Activated CD4-positive, alpha-beta T cell treated with anti-CD3 and anti-CD28 coated beads for 36 hours (primary cell): ENCODE data around the gene TPO. TPM values are rescaled to one million over a fixed set of nuclear protein-coding genes. Genes with fewer than 3 reads are reported as not detected.

Experiments used
- ATAC-seq: fragments of 200-7000 bp; cut with Tn5 transposase; one replicate; pipeline ENCODE4 v1.10.0; 2021; ENCODE audit warnings: mild to moderate bottlenecking, moderate library complexity
- CTCF ChIA-PET: fragments of 350-600 bp; sonication (Branson Sonifier 250); formaldehyde crosslinking; loops from one replicate; lab custom pipeline; 2021; ENCODE audit warnings: antibody characterized with exemption; lab: Charles Lee
- POLR2A ChIA-PET: fragments of 350-600 bp; sonication (Branson Sonifier 250); formaldehyde crosslinking; loops from one replicate; lab custom pipeline; 2021; ENCODE audit warnings: antibody characterized with exemption, inconsistent platforms; lab: Charles Lee
- DNase-seq: peaks from one replicate; pipeline ENCODE4 v3.0.0-alpha.2; 2020
- H3K27ac Mint-ChIP-seq: one replicate; pipeline ENCODE4 v1.8.0; 2021; ENCODE audit warnings: mixed read lengths
- H3K27me3 Mint-ChIP-seq: one replicate; pipeline ENCODE4 v1.8.0; 2021; ENCODE audit warnings: mixed read lengths
- H3K36me3 Mint-ChIP-seq: one replicate; pipeline ENCODE4 v1.8.0; 2021; ENCODE audit warnings: low read depth, mixed read lengths
- H3K4me1 Mint-ChIP-seq: one replicate; pipeline ENCODE4 v1.8.0; 2021; ENCODE audit warnings: mixed read lengths
- H3K4me3 Mint-ChIP-seq: one replicate; pipeline ENCODE4 v1.8.0; 2021; ENCODE audit warnings: mild to moderate bottlenecking, moderate library complexity, mixed read lengths
- H3K9me3 Mint-ChIP-seq: one replicate; pipeline ENCODE4 v1.8.0; 2021; ENCODE audit warnings: low read depth, mixed read lengths
- intact Hi-C, 2 experiments: fragments of 100-400 bp; cut with DNase I in 1 of 2; cut with micrococcal nuclease in 1 of 2; formaldehyde crosslinking; loops; one replicate each; pipeline versions ENCODE4 v1.14.2 to v1.15.1; 2022 to 2024; cut with DNase I, micrococcal nuclease
- total RNA-seq, 2 experiments: library from RNA; stranded (reverse); gene quantifications; one replicate each; pipeline ENCODE4 v1.2.3, GENCODE V29; 2021

The TPO gene
- total RNA-seq, 2 experiments from 2014 or later, result not detected

- CTCF ChIA-PET, result no interaction called here
- intact Hi-C loops, result no loop called here
- peaks cover 3% of the 10 kb centered on the region for H3K27me3 Mint-ChIP-seq
- H3K27ac Mint-ChIP-seq, result no peak overlapping the region
- no peaks in the 10 kb centered on the region for H3K4me1 Mint-ChIP-seq
- POLR2A ChIA-PET, result no interaction called here
- no peak for DNase-seq
- H3K4me3 Mint-ChIP-seq, result no peak overlapping the region
- no peaks in the 10 kb centered on the region for H3K36me3 Mint-ChIP-seq
- ATAC-seq, result no peak
- no peaks in the 10 kb centered on the region for H3K9me3 Mint-ChIP-seq
These were observed 17.2 kb downstream of the TPO start for GRCh38 chr2:1430491-1430890.

GRCh38 chr2:1431886-1432400 is 18.7 kb downstream of the TPO start:
- no peak for DNase-seq
- Mint-ChIP-seq H3K27me3 (no peaks in the 10 kb centered on the region), H3K27ac (no peak overlapping the region), H3K4me3 (no peak overlapping the region), H3K4me1 (no peaks in the 10 kb centered on the region), H3K36me3 (no peaks in the 10 kb centered on the region), H3K9me3 (no peaks in the 10 kb centered on the region)
- ChIA-PET CTCF (no interaction called here), POLR2A (no interaction called here)
- intact Hi-C loops, result no loop called here
- ATAC-seq, result no peak

- H3K27me3 Mint-ChIP-seq, result no peaks in the 10 kb centered on the region
- DNase-seq (no peak), ATAC-seq (no peak)
- H3K27ac Mint-ChIP-seq, result no peak overlapping the region
- no peaks in the 10 kb centered on the region for H3K36me3 Mint-ChIP-seq
- POLR2A ChIA-PET, result no interaction called here
- CTCF ChIA-PET, result no interaction called here
- intact Hi-C loops, result no loop called here
- no peaks in the 10 kb centered on the region for H3K9me3 Mint-ChIP-seq
- no peaks in the 10 kb centered on the region for H3K4me1 Mint-ChIP-seq
- no peak overlapping the region for H3K4me3 Mint-ChIP-seq
These were observed 19.5 kb downstream of the TPO start for GRCh38 chr2:1432726-1433125.

- Mint-ChIP-seq H3K9me3 (no peaks in the 10 kb centered on the region), H3K4me1 (no peaks in the 10 kb centered on the region), H3K4me3 (no peak overlapping the region), H3K27ac (no peak overlapping the region), H3K36me3 (no peaks in the 10 kb centered on the region), H3K27me3 (no peaks in the 10 kb centered on the region)
- ATAC-seq (no peak), DNase-seq (no peak)
- ChIA-PET CTCF (no interaction called here), POLR2A (no interaction called here)
- intact Hi-C loops, result no loop called here
These were observed 23.1 kb downstream of the TPO start for GRCh38 chr2:1436369-1436768.

GRCh38 chr2:1437101-1437500 is 23.8 kb downstream of the TPO start:
- Mint-ChIP-seq H3K27ac (no peak overlapping the region), H3K9me3 (no peaks in the 10 kb centered on the region), H3K4me3 (no peak overlapping the region), H3K4me1 (no peaks in the 10 kb centered on the region), H3K27me3 (no peaks in the 10 kb centered on the region), H3K36me3 (no peaks in the 10 kb centered on the region)
- POLR2A ChIA-PET, result no interaction called here
- CTCF ChIA-PET, result no interaction called here
- ATAC-seq, result no peak
- intact Hi-C loops, result no loop called here
- DNase-seq, result no peak

- no peak overlapping the region for H3K27ac Mint-ChIP-seq
- ATAC-seq (no peak), DNase-seq (no peak)
- POLR2A ChIA-PET, result no interaction called here
- no peak overlapping the region for H3K4me3 Mint-ChIP-seq
- no peaks in the 10 kb centered on the region for H3K27me3 Mint-ChIP-seq
- CTCF ChIA-PET, result no interaction called here
- no peaks in the 10 kb centered on the region for H3K9me3 Mint-ChIP-seq
- intact Hi-C loops, result no loop called here
- no peaks in the 10 kb centered on the region for H3K4me1 Mint-ChIP-seq
- H3K36me3 Mint-ChIP-seq, result no peaks in the 10 kb centered on the region
These were observed 24.3 kb downstream of the TPO start for GRCh38 chr2:1437537-1437936.

GRCh38 chr2:1438972-1439371 is 25.7 kb downstream of the TPO start:
- H3K27me3 Mint-ChIP-seq, result no peaks in the 10 kb centered on the region
- no peaks in the 10 kb centered on the region for H3K9me3 Mint-ChIP-seq
- intact Hi-C loops, result no loop called here
- no peak overlapping the region for H3K27ac Mint-ChIP-seq
- no peaks in the 10 kb centered on the region for H3K36me3 Mint-ChIP-seq
- no peak for ATAC-seq
- no peak for DNase-seq
- no peak overlapping the region for H3K4me3 Mint-ChIP-seq
- ChIA-PET POLR2A (no interaction called here), CTCF (interaction anchor here (0.6 kb wide), 1 partner anchor 91 kb away, joined by 4 read pairs; no protein-coding TSS in a partner anchor)
- no peaks in the 10 kb centered on the region for H3K4me1 Mint-ChIP-seq

GRCh38 chr2:1440581-1440980 is 27.3 kb downstream of the TPO start:
- Mint-ChIP-seq H3K27ac (no peak overlapping the region), H3K36me3 (no peaks in the 10 kb centered on the region), H3K27me3 (no peaks in the 10 kb centered on the region), H3K9me3 (no peaks in the 10 kb centered on the region), H3K4me3 (no peak overlapping the region), H3K4me1 (no peaks in the 10 kb centered on the region)
- ChIA-PET CTCF (no interaction called here), POLR2A (no interaction called here)
- no peak for ATAC-seq
- intact Hi-C loops, result no loop called here
- DNase-seq, result no peak

- no peak overlapping the region for H3K4me3 Mint-ChIP-seq
- DNase-seq (no peak), ATAC-seq (no peak)
- H3K27me3 Mint-ChIP-seq, result peaks cover 5% of the 10 kb centered on the region
- H3K9me3 Mint-ChIP-seq, result no peaks in the 10 kb centered on the region
- intact Hi-C loops, result no loop called here
- H3K4me1 Mint-ChIP-seq, result no peaks in the 10 kb centered on the region
- no peak overlapping the region for H3K27ac Mint-ChIP-seq
- no peaks in the 10 kb centered on the region for H3K36me3 Mint-ChIP-seq
- CTCF ChIA-PET, result no interaction called here
- POLR2A ChIA-PET, result no interaction called here
These were observed 33.0 kb downstream of the TPO start for GRCh38 chr2:1446301-1446700.

- ATAC-seq (no peak), DNase-seq (no peak)
- Mint-ChIP-seq H3K27me3 (peaks cover 5% of the 10 kb centered on the region), H3K9me3 (no peaks in the 10 kb centered on the region), H3K4me3 (no peak overlapping the region), H3K4me1 (no peaks in the 10 kb centered on the region), H3K36me3 (no peaks in the 10 kb centered on the region), H3K27ac (no peak overlapping the region)
- intact Hi-C loops, result no loop called here
- ChIA-PET POLR2A (no interaction called here), CTCF (no interaction called here)
These were observed 34.7 kb downstream of the TPO start for GRCh38 chr2:1448009-1448408.

GRCh38 chr2:1450915-1451314 is 37.7 kb downstream of the TPO start:
- ATAC-seq, result no peak
- H3K4me1 Mint-ChIP-seq, result no peaks in the 10 kb centered on the region
- no peaks in the 10 kb centered on the region for H3K9me3 Mint-ChIP-seq
- ChIA-PET CTCF (no interaction called here), POLR2A (no interaction called here)
- DNase-seq, result no peak
- no peaks in the 10 kb centered on the region for H3K36me3 Mint-ChIP-seq
- H3K27ac Mint-ChIP-seq, result no peak overlapping the region
- H3K4me3 Mint-ChIP-seq, result no peak overlapping the region
- peaks cover 5% of the 10 kb centered on the region for H3K27me3 Mint-ChIP-seq
- intact Hi-C loops, result no loop called here

- ATAC-seq (no peak), DNase-seq (no peak)
- Mint-ChIP-seq H3K9me3 (no peaks in the 10 kb centered on the region), H3K4me1 (no peaks in the 10 kb centered on the region), H3K27me3 (peaks cover 5% of the 10 kb centered on the region), H3K36me3 (no peaks in the 10 kb centered on the region), H3K27ac (no peak overlapping the region), H3K4me3 (no peak overlapping the region)
- ChIA-PET CTCF (no interaction called here), POLR2A (no interaction called here)
- intact Hi-C loops, result no loop called here
These were observed 38.2 kb downstream of the TPO start for GRCh38 chr2:1451422-1451821.

GRCh38 chr2:1453561-1453960 is 40.3 kb downstream of the TPO start:
- POLR2A ChIA-PET, result no interaction called here

More at GRCh38 chr2:1453561-1453960, 40.3 kb downstream of the TPO start:
- Mint-ChIP-seq H3K4me1 (no peaks in the 10 kb centered on the region), H3K27ac (no peak overlapping the region), H3K36me3 (no peaks in the 10 kb centered on the region), H3K27me3 (peaks cover under 1% of the 10 kb centered on the region), H3K9me3 (no peaks in the 10 kb centered on the region), H3K4me3 (no peak overlapping the region)
- ATAC-seq (no peak), DNase-seq (no peak)
- CTCF ChIA-PET, result no interaction called here
- intact Hi-C loops, result no loop called here
